IPS DF 4.7 (cell line): Measurements from ENCODE around the gene SULT1A2.
"Not testable (repeated sequence)": the region's sequence is repeated elsewhere in the genome, so short reads cannot be mapped to it uniquely, and the experiment has no call there.

Experiments used
- DNase-seq: peaks from one replicate; pipeline ENCODE4 v3.0.0-alpha.2; 2013; ENCODE audit warnings: low spot score; ENCODE audit errors: extremely low read depth

SULT1A2 gene

GRCh38 chr16:28561557-28562187 is 35.2 kb downstream of the SULT1A2 start:
- DNase-seq: no peak

- DNase-seq: no peak
These were observed 38.4 kb downstream of the SULT1A2 start for GRCh38 chr16:28558456-28558855.

- no peak for DNase-seq
These were observed 39.9 kb downstream of the SULT1A2 start for GRCh38 chr16:28556914-28557320.

GRCh38 chr16:28555561-28555960 is 41.3 kb downstream of the SULT1A2 start:
- DNase-seq: no peak

- no peak for DNase-seq
These were observed 42.0 kb downstream of the SULT1A2 start for GRCh38 chr16:28554634-28555423.

- DNase-seq: no peak
These were observed 42.8 kb downstream of the SULT1A2 start, which contains the start of gene SGF29 for GRCh38 chr16:28553776-28554633. SGF29 (plus strand) TSS chr16:28553920; CDS start chr16:28581070, 27,150 bp downstream.

GRCh38 chr16:28549301-28549899 is 47.5 kb downstream of the SULT1A2 start:
- DNase-seq: no peak

GRCh38 chr16:28548306-28548802 is 48.5 kb downstream of the SULT1A2 start:
- no peak for DNase-seq

- no peak for DNase-seq
These were observed 50.2 kb downstream of the SULT1A2 start for GRCh38 chr16:28546626-28547025.

- not testable (repeated sequence) for DNase-seq
These were observed 50.9 kb downstream of the SULT1A2 start for GRCh38 chr16:28545964-28546363.

GRCh38 chr16:28544998-28545397 is 51.9 kb downstream of the SULT1A2 start:
- no peak for DNase-seq

GRCh38 chr16:28543072-28543471 is 53.8 kb downstream of the SULT1A2 start:
- no peak for DNase-seq

GRCh38 chr16:28542646-28543045 is 54.2 kb downstream of the SULT1A2 start:
- no peak for DNase-seq
